Measurements from ENCODE around the gene CINP.

Gene CINP

DNA sequence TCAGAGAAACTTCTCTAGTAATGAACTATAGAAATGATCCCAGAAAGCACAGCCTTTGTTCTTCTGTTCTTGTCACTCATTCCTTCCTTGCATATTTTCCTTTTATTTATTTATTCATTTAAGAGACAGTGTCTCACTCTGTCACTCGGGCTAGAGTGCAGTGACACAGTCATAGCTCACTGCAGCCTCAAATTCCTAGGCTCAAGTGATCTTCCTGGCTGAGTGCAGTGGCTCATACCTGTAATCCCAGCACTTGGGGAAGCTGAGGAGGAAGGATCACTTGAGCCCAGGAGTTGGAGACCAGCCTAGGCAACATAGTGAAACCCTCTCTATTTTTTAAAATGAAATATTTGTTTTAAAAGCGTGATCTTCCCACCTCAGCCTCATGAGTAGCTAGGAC is 11.6 kb upstream of the CINP start:
- H3K4me3 ChIP-seq (ENCODE audit: low read length) = no peak overlapping the region
- DNase-seq (ENCODE audit: low read depth) = no peak
- TF ChIP-seq, protein P1, sequence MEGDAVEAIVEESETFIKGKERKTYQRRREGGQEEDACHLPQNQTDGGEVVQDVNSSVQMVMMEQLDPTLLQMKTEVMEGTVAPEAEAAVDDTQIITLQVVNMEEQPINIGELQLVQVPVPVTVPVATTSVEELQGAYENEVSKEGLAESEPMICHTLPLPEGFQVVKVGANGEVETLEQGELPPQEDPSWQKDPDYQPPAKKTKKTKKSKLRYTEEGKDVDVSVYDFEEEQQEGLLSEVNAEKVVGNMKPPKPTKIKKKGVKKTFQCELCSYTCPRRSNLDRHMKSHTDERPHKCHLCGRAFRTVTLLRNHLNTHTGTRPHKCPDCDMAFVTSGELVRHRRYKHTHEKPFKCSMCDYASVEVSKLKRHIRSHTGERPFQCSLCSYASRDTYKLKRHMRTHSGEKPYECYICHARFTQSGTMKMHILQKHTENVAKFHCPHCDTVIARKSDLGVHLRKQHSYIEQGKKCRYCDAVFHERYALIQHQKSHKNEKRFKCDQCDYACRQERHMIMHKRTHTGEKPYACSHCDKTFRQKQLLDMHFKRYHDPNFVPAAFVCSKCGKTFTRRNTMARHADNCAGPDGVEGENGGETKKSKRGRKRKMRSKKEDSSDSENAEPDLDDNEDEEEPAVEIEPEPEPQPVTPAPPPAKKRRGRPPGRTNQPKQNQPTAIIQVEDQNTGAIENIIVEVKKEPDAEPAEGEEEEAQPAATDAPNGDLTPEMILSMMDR (IDR thresholded peaks at IDR 0.05; ENCODE audit: insufficient read depth, low read depth, low read length, missing control alignments) = no peak

DNA sequence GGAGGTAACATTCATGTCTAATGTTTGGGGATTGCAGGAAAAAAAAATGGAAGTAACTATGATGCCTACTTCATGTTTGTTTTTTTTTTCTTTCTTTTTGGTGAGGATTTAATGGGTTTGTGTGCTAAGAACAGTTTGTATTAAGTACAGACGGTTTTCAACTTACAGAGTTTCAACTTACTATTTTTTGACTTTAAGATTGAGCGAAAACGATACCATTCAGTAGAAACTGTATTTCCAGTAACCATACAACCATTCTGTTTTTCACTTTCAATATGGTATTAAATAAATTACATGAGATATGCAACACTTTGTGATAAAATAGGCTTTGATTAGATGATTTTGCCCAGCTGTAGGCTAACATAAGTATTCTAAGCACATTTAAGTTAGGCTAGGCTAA is 10.4 kb upstream of the CINP start:
- no peak for DNase-seq (ENCODE audit: low read depth)
- H3K4me3 ChIP-seq (ENCODE audit: low read length) = no peak overlapping the region
- TF ChIP-seq, protein P1 (IDR thresholded peaks at IDR 0.05; ENCODE audit: insufficient read depth, low read depth, low read length, missing control alignments) = no peak

DNA sequence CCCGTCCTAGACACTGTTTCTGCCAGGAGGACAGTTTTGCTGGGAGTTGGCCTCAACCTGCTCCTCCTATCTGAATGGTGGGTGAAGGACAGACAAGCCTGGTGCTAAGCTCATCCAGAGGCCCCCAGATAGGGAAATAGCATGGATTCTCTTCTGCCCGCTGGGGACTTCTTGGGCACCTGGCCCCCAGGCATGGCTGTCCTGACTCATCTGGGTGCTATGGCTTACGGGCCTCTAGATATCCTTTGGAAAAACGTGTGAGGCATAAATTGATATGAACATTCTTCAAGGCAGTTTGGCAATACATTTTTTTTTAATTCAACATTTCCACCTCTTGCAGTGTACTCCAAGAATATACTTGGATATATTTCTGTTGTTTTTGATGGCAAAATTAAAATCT is 8.7 kb upstream of the CINP start:
- no peak for DNase-seq (ENCODE audit: low read depth)
- TF ChIP-seq, protein P1 (IDR thresholded peaks at IDR 0.05; ENCODE audit: insufficient read depth, low read depth, low read length, missing control alignments) = no peak
- no peak overlapping the region for H3K4me3 ChIP-seq (ENCODE audit: low read length)

DNA sequence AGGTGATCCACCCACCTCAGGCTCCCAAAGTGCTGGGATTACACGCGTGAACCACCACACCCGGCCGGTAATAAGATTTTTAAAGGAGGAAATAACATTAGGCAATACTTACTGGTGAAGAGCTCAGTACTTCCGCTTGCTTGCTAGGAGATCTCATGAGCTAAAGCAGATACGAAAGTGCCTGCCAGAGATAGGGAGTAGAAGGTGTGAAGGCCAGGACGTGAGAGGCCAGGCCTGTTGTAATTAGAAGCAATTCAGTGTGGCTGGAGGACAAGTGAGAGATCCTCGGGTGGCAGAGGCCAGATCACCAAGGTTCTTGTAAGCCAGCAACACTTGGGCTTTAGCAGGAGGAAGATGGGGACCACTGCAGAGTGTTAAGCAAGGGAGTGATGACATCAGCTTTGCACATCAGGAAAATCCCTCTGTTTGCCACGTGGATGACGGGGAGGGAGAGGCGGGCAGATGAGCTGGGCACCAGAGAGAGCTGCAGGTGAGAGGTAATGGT is 7.7 kb upstream of the CINP start:
- no peak overlapping the region for H3K4me3 ChIP-seq (ENCODE audit: low read length)
- TF ChIP-seq, protein P1 (IDR thresholded peaks at IDR 0.05; ENCODE audit: insufficient read depth, low read depth, low read length, missing control alignments) = no peak
- peak; percentile 26 for DNase-seq (ENCODE audit: low read depth)

DNA sequence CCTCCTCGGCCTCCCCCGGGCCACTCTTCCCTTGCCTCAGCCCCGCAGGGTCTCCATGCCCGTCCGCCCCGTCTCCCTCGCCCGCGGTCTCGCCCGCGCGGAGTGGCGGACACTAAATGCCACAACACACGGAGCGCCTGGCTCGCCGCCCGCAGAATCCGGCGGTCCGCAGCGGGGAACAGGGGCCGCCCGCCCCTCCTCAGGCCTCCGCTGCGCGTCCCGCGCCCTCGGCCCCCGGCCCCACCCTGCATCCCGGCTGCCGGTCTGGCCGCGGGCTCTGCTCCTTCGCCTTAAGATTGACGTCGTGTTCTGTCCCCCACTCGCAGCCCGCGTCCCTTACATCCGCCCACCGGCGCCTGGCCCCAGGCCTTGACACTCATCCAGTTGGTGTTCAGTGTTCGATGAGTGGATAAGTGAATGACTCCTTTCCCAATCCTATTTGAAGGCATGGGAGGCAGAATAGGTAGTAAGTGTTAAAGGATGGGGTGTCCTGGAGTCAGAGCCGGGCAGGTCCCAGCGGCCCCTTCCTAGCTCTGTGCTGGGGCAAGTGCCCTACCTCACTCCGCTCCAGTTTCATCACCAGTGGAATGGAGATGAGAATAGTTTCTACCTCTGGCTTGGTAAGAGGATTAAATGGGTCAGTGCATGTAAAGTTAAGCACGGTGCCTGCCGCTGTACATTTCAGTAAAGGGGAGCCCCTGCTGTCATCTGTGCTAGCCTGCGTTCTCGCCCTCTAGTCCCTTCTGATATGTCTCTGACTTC is 673 bp upstream of the CINP start:
- peak; percentile 79 for DNase-seq (ENCODE audit: low read depth)
- H3K4me3 ChIP-seq (ENCODE audit: low read length) = peak overlapping the region; percentile 96
- TF ChIP-seq, protein P1 (IDR thresholded peaks at IDR 0.05; ENCODE audit: insufficient read depth, low read depth, low read length, missing control alignments) = no peak

DNA sequence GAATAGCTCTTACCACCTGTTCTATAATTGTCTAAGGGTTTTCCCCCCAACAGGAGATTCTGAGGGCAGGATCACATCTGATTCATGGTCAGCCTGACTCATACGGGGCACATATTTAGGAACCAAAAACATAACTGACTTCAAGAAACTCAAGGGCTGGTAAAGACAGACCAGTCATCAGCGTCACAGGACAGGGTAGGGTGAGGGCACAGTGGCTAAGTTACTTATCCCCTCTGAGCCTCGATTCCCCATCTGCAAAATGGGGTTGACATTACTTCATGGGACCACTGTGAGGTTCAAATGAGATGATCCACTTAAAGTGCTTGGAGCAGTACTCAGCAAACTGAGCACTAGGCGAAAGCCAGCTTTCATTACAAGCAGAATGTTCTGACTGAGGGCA is 606 bp downstream of the CINP start:
- TF ChIP-seq, protein P1 (IDR thresholded peaks at IDR 0.05; ENCODE audit: insufficient read depth, low read depth, low read length, missing control alignments) = no peak
- H3K4me3 ChIP-seq (ENCODE audit: low read length) = peak overlapping the region; percentile 96
- DNase-seq (ENCODE audit: low read depth) = peak; percentile 54

DNA sequence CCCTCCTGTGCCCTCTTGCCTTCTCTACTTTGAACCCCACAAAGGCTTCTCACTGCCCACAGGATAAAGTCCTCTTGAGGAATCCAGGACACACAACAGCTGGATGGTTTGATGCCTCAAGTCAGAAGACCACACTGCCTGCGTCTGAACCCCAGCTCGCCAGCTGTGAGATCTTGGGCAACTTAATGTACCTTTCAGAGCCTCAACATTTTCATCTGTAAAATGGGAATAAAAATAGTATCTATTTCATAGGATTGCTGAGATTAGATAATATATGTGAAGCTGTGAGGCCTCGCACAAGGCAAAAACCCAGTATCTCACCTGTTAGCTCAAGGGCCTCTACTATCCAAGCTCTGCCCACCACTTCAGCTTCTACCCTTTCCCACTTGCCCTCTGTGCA is 2.3 kb downstream of the CINP start:
- no peak for DNase-seq (ENCODE audit: low read depth)
- H3K4me3 ChIP-seq (ENCODE audit: low read length) = no peak overlapping the region
- TF ChIP-seq, protein P1 (IDR thresholded peaks at IDR 0.05; ENCODE audit: insufficient read depth, low read depth, low read length, missing control alignments) = no peak

Data from epithelial cell of esophagus (primary cell).